ENCODE data around the gene FOXS1. TPM values are rescaled to one million over a fixed set of nuclear protein-coding genes. Genes with fewer than 3 reads are reported as not detected.

FOXS1 gene
- total RNA-seq, 1 experiment from 2014 or later, result not detected

- DNase-seq (no peak), ATAC-seq (no peak)
- no peaks in the 10 kb centered on the region for H3F3A ChIP-seq (ENCODE audit: low read length, unreplicated experiment)
- BruUV-seq (replicated peaks), result no TSS peak
- ChIA-PET POLR2A (ENCODE audit: unreplicated experiment) (no interaction called here), CTCF (no interaction called here)
- H3K4me3 ChIP-seq (ENCODE audit: low read length), result peak overlapping the region; percentile 63
- no peak overlapping the region for H3K9ac ChIP-seq (ENCODE audit: low read length)
- H3K4me1 ChIP-seq (ENCODE audit: insufficient read depth, low read length), result no peaks in the 10 kb centered on the region
- H3K4me2 ChIP-seq (ENCODE audit: low read length), result peak overlapping the region; percentile 78
- no peaks in the 10 kb centered on the region for H4K20me1 ChIP-seq (ENCODE audit: low read length)
- H3K27me3 ChIP-seq (ENCODE audit: low read length), result peaks cover 48% of the 10 kb centered on the region
- H3K27ac ChIP-seq (ENCODE audit: low read length), result no peak overlapping the region
- H3K9me3 ChIP-seq (ENCODE audit: low read length), result no peaks in the 10 kb centered on the region
- TF ChIP-seq EZH2phosphoT487 (IDR thresholded peaks at IDR 0.05; ENCODE audit: borderline replicate concordance, low read length) (no peak), CTCF (conservative IDR thresholded peaks at IDR 0.05; ENCODE audit: low read depth, low read length) (no peak), EZH2 (IDR thresholded peaks at IDR 0.05; ENCODE audit: low read length, unreplicated experiment) (no peak)
- no peaks in the 10 kb centered on the region for H3K79me2 ChIP-seq (ENCODE audit: low read length)
- H3K36me3 ChIP-seq (ENCODE audit: low read depth, low read length), result no peaks in the 10 kb centered on the region
- no peaks in the 10 kb centered on the region; the same call in 1 of the 2 replicates for H3K9me2 ChIP-seq (replicated peaks; ENCODE audit: low read length)
- H2AFZ ChIP-seq (ENCODE audit: low read length), result peak overlapping the region; percentile 74
- intact Hi-C loops (cut with micrococcal nuclease), result no loop called here
Observed at GRCh38 chr20:31869673-31869941, 24.2 kb upstream of the FOXS1 start.

GRCh38 chr20:31868853-31869672 is 23.7 kb upstream of the FOXS1 start:
- Histone ChIP-seq H2AFZ (ENCODE audit: low read length) (no peak overlapping the region), H3F3A (ENCODE audit: low read length, unreplicated experiment) (no peaks in the 10 kb centered on the region), H3K9me3 (ENCODE audit: low read length) (no peaks in the 10 kb centered on the region), H3K4me3 (ENCODE audit: low read length) (no peak overlapping the region), H4K20me1 (ENCODE audit: low read length) (no peaks in the 10 kb centered on the region), H3K79me2 (ENCODE audit: low read length) (no peaks in the 10 kb centered on the region), H3K4me2 (ENCODE audit: low read length) (no peak overlapping the region), H3K4me1 (ENCODE audit: insufficient read depth, low read length) (no peaks in the 10 kb centered on the region), H3K9me2 (replicated peaks; ENCODE audit: low read length) (no peaks in the 10 kb centered on the region; the same call in 1 of the 2 replicates), H3K27ac (ENCODE audit: low read length) (no peak overlapping the region), H3K36me3 (ENCODE audit: low read depth, low read length) (no peaks in the 10 kb centered on the region), H3K27me3 (ENCODE audit: low read length) (peaks cover 48% of the 10 kb centered on the region), H3K9ac (ENCODE audit: low read length) (no peak overlapping the region)
- BruUV-seq (replicated peaks), result no TSS peak
- ChIA-PET CTCF (no interaction called here), POLR2A (ENCODE audit: unreplicated experiment) (interaction anchor here (0.6 kb wide), 1 partner anchor 10 kb away, joined by 3 read pairs; no protein-coding TSS in a partner anchor)
- ATAC-seq (no peak), DNase-seq (no peak)
- no peak for TF ChIP-seq CTCF (conservative IDR thresholded peaks at IDR 0.05; ENCODE audit: low read depth, low read length)
- no peak for TF ChIP-seq EZH2 (IDR thresholded peaks at IDR 0.05; ENCODE audit: low read length, unreplicated experiment)
- TF ChIP-seq EZH2phosphoT487 (IDR thresholded peaks at IDR 0.05; ENCODE audit: borderline replicate concordance, low read length), result no peak
- intact Hi-C loops (cut with micrococcal nuclease), result no loop called here

- Histone ChIP-seq H3K27ac (ENCODE audit: low read length) (no peak overlapping the region), H3K9me2 (replicated peaks; ENCODE audit: low read length) (no peaks in the 10 kb centered on the region; the same call in 1 of the 2 replicates), H3K36me3 (ENCODE audit: low read depth, low read length) (no peaks in the 10 kb centered on the region), H3K79me2 (ENCODE audit: low read length) (no peaks in the 10 kb centered on the region), H3K9me3 (ENCODE audit: low read length) (no peaks in the 10 kb centered on the region), H2AFZ (ENCODE audit: low read length) (no peak overlapping the region), H3K9ac (ENCODE audit: low read length) (no peak overlapping the region), H4K20me1 (ENCODE audit: low read length) (no peaks in the 10 kb centered on the region), H3K4me1 (ENCODE audit: insufficient read depth, low read length) (no peaks in the 10 kb centered on the region), H3K4me3 (ENCODE audit: low read length) (no peak overlapping the region), H3K27me3 (ENCODE audit: low read length) (peaks cover 28% of the 10 kb centered on the region), H3K4me2 (ENCODE audit: low read length) (no peak overlapping the region), H3F3A (ENCODE audit: low read length, unreplicated experiment) (no peaks in the 10 kb centered on the region)
- ChIA-PET CTCF (no interaction called here), POLR2A (ENCODE audit: unreplicated experiment) (no interaction called here)
- DNase-seq (no peak), ATAC-seq (no peak)
- TF ChIP-seq EZH2 (IDR thresholded peaks at IDR 0.05; ENCODE audit: low read length, unreplicated experiment) (no peak), EZH2phosphoT487 (IDR thresholded peaks at IDR 0.05; ENCODE audit: borderline replicate concordance, low read length) (no peak), CTCF (conservative IDR thresholded peaks at IDR 0.05; ENCODE audit: low read depth, low read length) (no peak)
- intact Hi-C loops (cut with micrococcal nuclease), result no loop called here
- BruUV-seq (replicated peaks), result no TSS peak
Observed at GRCh38 chr20:31866221-31866620, 20.8 kb upstream of the FOXS1 start.
